Activated T-helper 1 cell treated with anti-CD3 and anti-CD28 coated beads, Interleukin-2, amount 50 U/mL, for 16 hours (primary cell): ENCODE results near the gene CRYBA1.
"Not testable (repeated sequence)": the region's sequence is repeated elsewhere in the genome, so short reads cannot be mapped to it uniquely, and the experiment has no call there.

ENCODE experiments used
- DNase-seq, 2 donors: peaks; one replicate each; pipeline ENCODE4 v3.0.0-alpha.2; 2020; ENCODE audit warnings: low read depth in 1 of 2, low spot score in 1 of 2

Gene CRYBA1

GRCh38 chr17:29237476-29238132, 9.1 kb upstream of the CRYBA1 start:
- no peak for DNase-seq

- DNase-seq, result no peak
Observed at GRCh38 chr17:29238133-29238850, 8.4 kb upstream of the CRYBA1 start.

- no peak for DNase-seq
Observed at GRCh38 chr17:29240477-29240876, 6.2 kb upstream of the CRYBA1 start.

GRCh38 chr17:29240968-29241963, 5.4 kb upstream of the CRYBA1 start:
- DNase-seq, result no peak

GRCh38 chr17:29242051-29242450, 4.6 kb upstream of the CRYBA1 start:
- DNase-seq, result no peak

GRCh38 chr17:29242790-29243189, 3.9 kb upstream of the CRYBA1 start:
- no peak for DNase-seq

- DNase-seq, result no peak
Observed at GRCh38 chr17:29243792-29244191, 2.9 kb upstream of the CRYBA1 start.

GRCh38 chr17:29245401-29245800, 1.3 kb upstream of the CRYBA1 start:
- no peak for DNase-seq

- DNase-seq, result no peak
Observed at GRCh38 chr17:29247219-29247618, 560 bp downstream of the CRYBA1 start.

GRCh38 chr17:29248845-29249244, 2.2 kb downstream of the CRYBA1 start:
- DNase-seq, result no peak

- DNase-seq, result no peak
Observed at GRCh38 chr17:29250666-29251065, 4.0 kb downstream of the CRYBA1 start.

- no peak for DNase-seq
Observed at GRCh38 chr17:29251184-29251583, 4.5 kb downstream of the CRYBA1 start.

- DNase-seq, result no peak
Observed at GRCh38 chr17:29252101-29252791, 5.6 kb downstream of the CRYBA1 start.

- DNase-seq, result no peak
Observed at GRCh38 chr17:29253037-29253436, 6.4 kb downstream of the CRYBA1 start.

GRCh38 chr17:29255926-29256522, 9.4 kb downstream of the CRYBA1 start:
- DNase-seq, result no peak

GRCh38 chr17:29256735-29257466, 10.2 kb downstream of the CRYBA1 start:
- no peak for DNase-seq

GRCh38 chr17:29257756-29258155, 11.1 kb downstream of the CRYBA1 start:
- DNase-seq, result no peak

GRCh38 chr17:29263916-29264315, 17.3 kb downstream of the CRYBA1 start:
- DNase-seq, result no peak

GRCh38 chr17:29271980-29272379, 25.3 kb downstream of the CRYBA1 start:
- not testable (repeated sequence) for DNase-seq

GRCh38 chr17:29273924-29274323, 27.3 kb downstream of the CRYBA1 start:
- DNase-seq, result no peak
